Neural cell (in vitro differentiated cells): ENCODE data around the gene THEM5. TPM values are rescaled to one million over a fixed set of nuclear protein-coding genes. Genes with fewer than 3 reads are reported as not detected.

Experiments used
- H2AFZ ChIP-seq: fragments of 200-600, 300-800 bp; sonication (generic), shearing (Covaris generic); 2 replicates; pipeline ENCODE4 v1.6.0; 2014; ENCODE audit warnings: low read depth, mild to moderate bottlenecking, antibody characterized with exemption, low read length, moderate library complexity
- H3F3A ChIP-seq: fragments of 200-600 bp; shearing (Covaris generic); 2 replicates; pipeline ENCODE4 v1.6.1; 2016; ENCODE audit warnings: mild to moderate bottlenecking, moderate library complexity, mixed read lengths, antibody characterized with exemption, low read length; ENCODE audit not compliant: insufficient read depth, poor library complexity, severe bottlenecking
- H3K27ac ChIP-seq: fragments of 200-600, 300-800 bp; sonication (generic), shearing (Covaris generic); 2 replicates; pipeline ENCODE4 v1.5.1; 2014; ENCODE audit warnings: mild to moderate bottlenecking, low read length, moderate library complexity
- H3K27me3 ChIP-seq: fragments of 300-800, 200-600 bp; sonication (generic), shearing (Covaris generic); 2 replicates; pipeline ENCODE4 v1.6.0; 2014; ENCODE audit warnings: mild to moderate bottlenecking, low read depth, low read length, moderate library complexity; ENCODE audit not compliant: insufficient read depth
- H3K36me3 ChIP-seq: fragments of 300-800, 200-600 bp; sonication (generic), shearing (Covaris generic); 2 replicates; pipeline ENCODE4 v1.5.1; 2014; ENCODE audit warnings: mild to moderate bottlenecking, antibody characterized with exemption, low read length, moderate library complexity; ENCODE audit not compliant: insufficient read depth
- H3K4me2 ChIP-seq: fragments of 300-800, 200-600 bp; sonication (generic), shearing (Covaris generic); 2 replicates; pipeline ENCODE4 v1.6.0; 2014; ENCODE audit warnings: mild to moderate bottlenecking, low read length
- H3K4me3 ChIP-seq: fragments of 300-800, 200-600 bp; sonication (generic), shearing (Covaris generic); 2 replicates; pipeline ENCODE4 v1.5.1; 2014; ENCODE audit warnings: mild to moderate bottlenecking, low read length, moderate library complexity
- H3K79me2 ChIP-seq: fragments of 200-600 bp; shearing (Covaris generic); replicated peaks from 2 replicates; pipeline ENCODE4 v1.6.0; 2014; ENCODE audit warnings: mild to moderate bottlenecking, low read length, moderate library complexity; ENCODE audit not compliant: insufficient read depth
- H3K9ac ChIP-seq: fragments of 300-800, 200-600 bp; sonication (generic), shearing (Covaris generic); 2 replicates; pipeline ENCODE4 v1.6.1; 2016; ENCODE audit warnings: mild to moderate bottlenecking, low read length, mixed read lengths
- H3K9me2 ChIP-seq: fragments of 200-600 bp; shearing (Covaris generic); 2 replicates; pipeline ENCODE4 v1.6.1; 2016; ENCODE audit warnings: mild to moderate bottlenecking, low read length, mixed read lengths; ENCODE audit not compliant: insufficient read depth
- H3K9me3 ChIP-seq: fragments of 200-600, 300-800 bp; sonication (generic), shearing (Covaris generic); 2 replicates; pipeline ENCODE4 v1.6.1; 2016; ENCODE audit warnings: mild to moderate bottlenecking, mixed run types, low read length, moderate library complexity, mixed read lengths
- H4K20me1 ChIP-seq: fragments of 200-600 bp; shearing (Covaris generic); 2 replicates; pipeline ENCODE4 v1.6.1; 2016; ENCODE audit warnings: mild to moderate bottlenecking, mixed run types; ENCODE audit not compliant: insufficient read depth
- EP300 ChIP-seq: fragments of 450-650 bp; conservative IDR thresholded peaks from 2 replicates; pipeline ENCODE4 v1.6.1; 2014; ENCODE audit warnings: antibody characterized with exemption, mild to moderate bottlenecking, moderate library complexity; ENCODE audit not compliant: poor library complexity, severe bottlenecking
- EZH2 ChIP-seq: fragments of 200-600, 300-800 bp; shearing (Covaris generic), sonication (generic); IDR thresholded peaks from 2 replicates; pipeline ENCODE4 v1.6.1; 2014; ENCODE audit warnings: antibody characterized with exemption, low read length, borderline replicate concordance, mild to moderate bottlenecking; ENCODE audit not compliant: insufficient read depth, poor library complexity, severe bottlenecking
- MXI1 ChIP-seq: fragments of 450-650 bp; conservative IDR thresholded peaks from 2 replicates; pipeline ENCODE4 v1.6.1; 2014; ENCODE audit warnings: antibody characterized with exemption, mild to moderate bottlenecking; ENCODE audit not compliant: poor library complexity, severe bottlenecking
- POLR2AphosphoS5 ChIP-seq: IDR thresholded peaks from 2 replicates; pipeline ENCODE4 v1.6.1; 2012
- RAD21 ChIP-seq: fragments of 450-650 bp; conservative IDR thresholded peaks from 2 replicates; pipeline ENCODE4 v1.6.1; 2014; ENCODE audit warnings: antibody characterized with exemption, mild to moderate bottlenecking, moderate library complexity
- SMC3 ChIP-seq: fragments of 450-650 bp; conservative IDR thresholded peaks from 2 replicates; pipeline ENCODE4 v1.6.1; 2014; ENCODE audit warnings: antibody characterized with exemption, mild to moderate bottlenecking, moderate library complexity; ENCODE audit not compliant: poor library complexity
- TAF1 ChIP-seq: IDR thresholded peaks from 2 replicates; pipeline ENCODE4 v1.6.1; 2012; ENCODE audit warnings: low read depth
- polyA plus RNA-seq: library from polyadenylated mRNA; depleted of rRNA; stranded (reverse); fragments of >200 nt; gene quantifications from 2 replicates; pipeline ENCODE4 v1.2.3, GENCODE V29; 2014
- TF ChIP-seq, protein P1 (sequence below): IDR thresholded peaks from 2 replicates; pipeline ENCODE4 v1.6.1; 2012; ENCODE audit warnings: borderline replicate concordance
- TF ChIP-seq, protein P2 (sequence below): fragments of 450-650 bp; IDR thresholded peaks from 2 replicates; pipeline ENCODE4 v1.5.1; 2014; ENCODE audit warnings: antibody characterized with exemption, mild to moderate bottlenecking, moderate library complexity; ENCODE audit not compliant: poor library complexity, severe bottlenecking

Gene THEM5
- polyA plus RNA-seq, 1 donor from 2014 or later = not detected

DNA sequence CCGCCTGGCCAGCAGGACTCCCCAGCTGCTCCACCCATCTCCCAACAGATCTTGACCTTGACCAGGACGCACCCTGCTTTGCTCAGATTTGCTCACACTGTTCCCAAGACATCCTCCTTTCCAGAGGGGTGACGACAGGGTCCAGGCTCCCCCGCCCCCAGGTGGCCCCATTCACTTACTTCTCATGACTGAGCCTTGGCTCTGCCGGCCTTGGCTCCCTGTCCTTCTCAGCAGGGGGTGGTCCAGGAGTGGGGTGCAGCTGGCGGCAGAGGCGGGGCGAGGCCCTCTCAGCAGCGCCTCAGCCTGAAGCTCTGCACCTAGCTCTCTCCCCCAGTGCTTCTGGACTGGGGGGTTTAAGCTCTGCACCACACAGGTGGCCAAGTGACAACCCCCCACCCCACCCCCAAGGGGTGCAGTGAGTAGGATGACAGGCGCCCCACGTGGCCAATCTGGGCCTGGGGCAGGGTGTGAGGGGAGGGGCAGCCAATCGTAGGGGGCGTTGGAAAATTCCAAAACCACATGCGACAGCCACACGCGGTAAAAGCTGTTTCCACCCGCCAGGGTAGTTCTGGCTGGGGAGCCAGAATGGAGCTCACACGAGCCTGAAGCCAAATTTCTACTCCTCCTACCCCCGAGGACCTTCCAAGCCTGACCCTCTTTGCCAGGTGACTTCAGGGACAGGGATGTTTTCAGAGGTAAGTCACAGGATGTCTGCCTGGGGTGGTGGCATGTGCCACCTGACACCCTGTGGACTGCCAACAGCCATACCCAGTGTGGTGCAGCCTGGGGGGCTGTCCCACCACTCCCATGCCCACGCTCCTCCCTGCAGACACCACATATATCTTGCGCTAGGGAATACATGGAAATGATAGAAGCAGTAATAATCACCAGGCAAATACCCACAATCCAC is 27.5 kb downstream of the THEM5 start:
- no peaks in the 10 kb centered on the region for H3K9me2 ChIP-seq
- H4K20me1 ChIP-seq = no peaks in the 10 kb centered on the region
- H3K27me3 ChIP-seq = no peaks in the 10 kb centered on the region
- no peak overlapping the region for H2AFZ ChIP-seq
- H3K36me3 ChIP-seq = no peaks in the 10 kb centered on the region
- H3F3A ChIP-seq = no peaks in the 10 kb centered on the region
- H3K9me3 ChIP-seq = no peaks in the 10 kb centered on the region
- H3K27ac ChIP-seq = no peak overlapping the region
- H3K79me2 ChIP-seq = no peaks in the 10 kb centered on the region
- no peak overlapping the region for H3K9ac ChIP-seq
- no peak overlapping the region for H3K4me2 ChIP-seq
- no peak overlapping the region for H3K4me3 ChIP-seq
- TF ChIP-seq, protein P1, sequence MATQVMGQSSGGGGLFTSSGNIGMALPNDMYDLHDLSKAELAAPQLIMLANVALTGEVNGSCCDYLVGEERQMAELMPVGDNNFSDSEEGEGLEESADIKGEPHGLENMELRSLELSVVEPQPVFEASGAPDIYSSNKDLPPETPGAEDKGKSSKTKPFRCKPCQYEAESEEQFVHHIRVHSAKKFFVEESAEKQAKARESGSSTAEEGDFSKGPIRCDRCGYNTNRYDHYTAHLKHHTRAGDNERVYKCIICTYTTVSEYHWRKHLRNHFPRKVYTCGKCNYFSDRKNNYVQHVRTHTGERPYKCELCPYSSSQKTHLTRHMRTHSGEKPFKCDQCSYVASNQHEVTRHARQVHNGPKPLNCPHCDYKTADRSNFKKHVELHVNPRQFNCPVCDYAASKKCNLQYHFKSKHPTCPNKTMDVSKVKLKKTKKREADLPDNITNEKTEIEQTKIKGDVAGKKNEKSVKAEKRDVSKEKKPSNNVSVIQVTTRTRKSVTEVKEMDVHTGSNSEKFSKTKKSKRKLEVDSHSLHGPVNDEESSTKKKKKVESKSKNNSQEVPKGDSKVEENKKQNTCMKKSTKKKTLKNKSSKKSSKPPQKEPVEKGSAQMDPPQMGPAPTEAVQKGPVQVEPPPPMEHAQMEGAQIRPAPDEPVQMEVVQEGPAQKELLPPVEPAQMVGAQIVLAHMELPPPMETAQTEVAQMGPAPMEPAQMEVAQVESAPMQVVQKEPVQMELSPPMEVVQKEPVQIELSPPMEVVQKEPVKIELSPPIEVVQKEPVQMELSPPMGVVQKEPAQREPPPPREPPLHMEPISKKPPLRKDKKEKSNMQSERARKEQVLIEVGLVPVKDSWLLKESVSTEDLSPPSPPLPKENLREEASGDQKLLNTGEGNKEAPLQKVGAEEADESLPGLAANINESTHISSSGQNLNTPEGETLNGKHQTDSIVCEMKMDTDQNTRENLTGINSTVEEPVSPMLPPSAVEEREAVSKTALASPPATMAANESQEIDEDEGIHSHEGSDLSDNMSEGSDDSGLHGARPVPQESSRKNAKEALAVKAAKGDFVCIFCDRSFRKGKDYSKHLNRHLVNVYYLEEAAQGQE = no peak
- TF ChIP-seq, protein P2, sequence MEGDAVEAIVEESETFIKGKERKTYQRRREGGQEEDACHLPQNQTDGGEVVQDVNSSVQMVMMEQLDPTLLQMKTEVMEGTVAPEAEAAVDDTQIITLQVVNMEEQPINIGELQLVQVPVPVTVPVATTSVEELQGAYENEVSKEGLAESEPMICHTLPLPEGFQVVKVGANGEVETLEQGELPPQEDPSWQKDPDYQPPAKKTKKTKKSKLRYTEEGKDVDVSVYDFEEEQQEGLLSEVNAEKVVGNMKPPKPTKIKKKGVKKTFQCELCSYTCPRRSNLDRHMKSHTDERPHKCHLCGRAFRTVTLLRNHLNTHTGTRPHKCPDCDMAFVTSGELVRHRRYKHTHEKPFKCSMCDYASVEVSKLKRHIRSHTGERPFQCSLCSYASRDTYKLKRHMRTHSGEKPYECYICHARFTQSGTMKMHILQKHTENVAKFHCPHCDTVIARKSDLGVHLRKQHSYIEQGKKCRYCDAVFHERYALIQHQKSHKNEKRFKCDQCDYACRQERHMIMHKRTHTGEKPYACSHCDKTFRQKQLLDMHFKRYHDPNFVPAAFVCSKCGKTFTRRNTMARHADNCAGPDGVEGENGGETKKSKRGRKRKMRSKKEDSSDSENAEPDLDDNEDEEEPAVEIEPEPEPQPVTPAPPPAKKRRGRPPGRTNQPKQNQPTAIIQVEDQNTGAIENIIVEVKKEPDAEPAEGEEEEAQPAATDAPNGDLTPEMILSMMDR = no peak
- no peak for TF ChIP-seq EZH2
- no peak for TF ChIP-seq MXI1
- no peak for TF ChIP-seq EP300
- TF ChIP-seq RAD21 = no peak
- TF ChIP-seq SMC3 = no peak
- TF ChIP-seq POLR2AphosphoS5 = no peak
- no peak for TF ChIP-seq TAF1

- H3F3A ChIP-seq = no peaks in the 10 kb centered on the region
- H3K9me2 ChIP-seq = no peaks in the 10 kb centered on the region
- no peaks in the 10 kb centered on the region for H4K20me1 ChIP-seq
- H2AFZ ChIP-seq = no peak overlapping the region
- no peaks in the 10 kb centered on the region for H3K9me3 ChIP-seq
- TF ChIP-seq SMC3 (no peak), MXI1 (no peak)
- H3K4me2 ChIP-seq = no peak overlapping the region
- H3K27ac ChIP-seq = no peak overlapping the region
- no peaks in the 10 kb centered on the region for H3K36me3 ChIP-seq
- no peak overlapping the region for H3K4me3 ChIP-seq
- no peaks in the 10 kb centered on the region for H3K27me3 ChIP-seq
- no peak overlapping the region for H3K9ac ChIP-seq
- H3K79me2 ChIP-seq = no peaks in the 10 kb centered on the region
Observed at GRCh38 chr1:151825204-151825603, 28.3 kb downstream of the THEM5 start.
